NOMO-1 treated with DMSO at 0.1 percent for 48 hours (cell line): Measurements from ENCODE around the gene PLD5.
A peak's percentile ranks its signal among the peaks of the same experiment; 100 is the strongest.
"Not testable (repeated sequence)": the region's sequence is repeated elsewhere in the genome, so short reads cannot be mapped to it uniquely, and the experiment has no call there.

Experiments
- DNase-seq: peaks from one replicate; lab custom pipeline; 2025; ENCODE audit not compliant: unreplicated experiment; lab: John Stamatoyannopoulos, UW

Gene PLD5

DNA sequence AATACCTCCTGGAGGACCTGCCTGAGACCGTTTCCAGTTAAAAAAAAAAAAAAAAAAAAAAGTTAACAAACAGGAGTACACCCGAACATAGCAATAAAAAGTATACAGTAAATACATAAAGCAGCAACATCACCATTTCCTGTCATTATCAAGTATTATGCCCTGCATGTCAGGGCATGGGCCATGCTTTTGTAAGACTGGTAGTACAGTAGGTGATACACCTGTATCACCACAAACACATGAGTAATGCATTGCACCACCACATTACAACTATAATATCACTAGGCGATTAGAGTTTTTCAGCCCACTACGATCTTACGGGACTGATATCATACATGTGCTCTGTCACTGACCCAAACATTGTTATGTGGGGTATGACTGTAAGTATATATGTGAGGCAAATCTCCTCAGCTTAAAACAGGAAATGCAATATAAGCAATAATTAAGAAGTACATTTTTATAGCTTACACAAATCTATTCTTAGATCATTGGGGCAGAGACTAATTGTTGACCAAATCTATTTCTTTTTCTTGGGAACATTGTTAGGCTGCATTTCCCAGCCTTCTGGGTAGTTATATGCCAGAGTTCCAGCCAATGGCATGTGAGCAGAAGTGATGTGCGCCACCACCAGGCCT is 98.1 kb downstream of the PLD5 start:
- DNase-seq: no peak

GRCh38 chr1:242425232-242425631 is 99.3 kb downstream of the PLD5 start:
- DNase-seq: peak; percentile 4

DNA sequence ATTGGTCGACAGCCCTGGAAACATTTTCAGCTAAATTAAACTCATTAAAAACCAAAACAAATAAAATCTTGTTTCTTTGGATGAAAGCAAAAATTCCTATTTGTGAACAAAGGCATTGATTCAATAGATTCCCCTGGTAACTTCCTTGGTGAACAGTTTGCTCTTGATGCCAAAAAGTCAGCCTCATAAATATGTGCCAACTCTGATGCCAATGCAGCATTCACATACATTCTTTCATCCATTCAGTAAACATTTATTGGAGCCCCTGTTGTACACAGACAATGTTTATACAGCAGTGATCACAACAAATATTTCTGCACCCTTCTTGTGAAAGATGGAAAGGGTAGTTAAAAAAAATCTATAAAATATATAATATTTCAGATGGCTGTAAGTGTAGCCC is 107.8 kb downstream of the PLD5 start:
- DNase-seq: no peak

DNA sequence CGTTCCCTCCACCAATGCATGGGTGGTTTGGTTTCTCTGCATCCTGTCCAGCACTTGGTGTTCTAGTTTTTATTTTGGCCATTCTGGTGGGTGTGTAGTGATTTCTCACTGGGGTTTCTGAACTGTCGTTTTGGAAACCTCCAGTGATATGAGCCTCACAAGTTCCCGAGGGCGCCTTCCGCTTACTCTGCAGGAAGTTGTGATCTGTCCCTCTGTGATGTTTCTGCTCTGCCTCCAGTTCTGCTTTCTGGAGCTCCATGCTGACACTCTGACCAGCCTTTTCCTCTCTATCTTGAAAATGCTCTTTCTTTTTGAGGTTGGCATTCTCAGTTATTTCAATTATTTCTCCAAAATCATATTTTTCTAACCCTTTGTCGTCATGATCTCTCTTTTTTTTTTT is 111.6 kb downstream of the PLD5 start:
- peak; percentile 69 for DNase-seq

DNA sequence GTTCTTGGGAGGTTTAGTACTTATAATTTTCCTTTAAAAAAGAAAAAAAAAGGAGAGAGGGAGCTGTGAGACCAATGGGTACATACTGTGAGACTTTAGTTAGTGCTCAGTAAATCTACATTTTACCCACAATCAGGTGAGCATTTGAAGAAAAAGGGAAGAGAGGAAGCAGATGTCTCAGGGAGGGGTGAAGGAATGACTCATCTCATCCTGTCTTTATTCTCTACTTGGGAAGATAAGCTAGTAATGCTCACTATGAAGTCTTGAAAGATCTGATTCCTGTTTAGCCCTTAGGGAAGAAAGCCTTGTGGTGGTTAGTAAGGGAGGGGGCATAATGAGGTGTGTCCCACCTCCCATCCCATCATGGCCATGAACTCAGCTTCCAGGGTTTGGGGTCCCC is 112.6 kb downstream of the PLD5 start:
- DNase-seq: no peak

DNA sequence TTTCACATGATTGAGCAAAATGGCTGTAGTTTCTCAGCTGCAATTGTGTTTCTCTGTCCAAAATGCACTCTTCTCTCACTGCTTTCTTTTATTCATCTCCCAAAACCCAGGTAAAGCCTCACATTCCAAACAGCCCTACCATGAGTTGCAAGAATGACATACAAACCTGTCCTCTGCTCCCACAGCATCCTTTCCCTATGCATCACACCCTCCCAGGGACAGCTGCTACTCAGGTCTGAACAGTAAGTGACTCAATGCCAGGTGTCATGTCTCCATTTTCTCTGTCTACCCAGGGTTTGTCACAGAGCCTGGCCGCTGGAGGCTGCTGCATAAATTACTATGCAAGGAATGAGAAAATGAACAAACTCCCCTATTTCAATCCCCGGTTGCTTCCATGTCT is 118.5 kb downstream of the PLD5 start:
- DNase-seq: no peak

- no peak for DNase-seq
These were observed 120.2 kb downstream of the PLD5 start for GRCh38 chr1:242404296-242404695.

DNA sequence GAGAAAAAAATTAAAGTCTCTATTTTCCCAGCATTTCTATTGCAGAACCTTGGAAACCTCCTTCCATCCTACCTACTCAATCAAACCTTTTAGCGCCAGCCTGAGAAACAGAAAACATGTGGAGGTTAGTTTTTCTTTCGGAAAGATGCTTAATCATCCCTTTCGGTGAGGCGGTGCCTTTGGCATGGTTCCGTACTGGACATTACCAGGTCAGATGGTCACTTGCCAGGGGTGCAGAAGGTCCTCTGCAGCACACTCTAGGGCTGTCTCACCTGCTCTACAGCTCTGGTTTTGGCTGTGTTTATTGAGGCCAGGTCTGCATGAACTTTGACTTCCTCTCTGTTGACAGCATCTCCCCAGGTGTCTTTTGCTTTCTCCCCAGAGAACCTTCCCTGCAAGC is 121.5 kb downstream of the PLD5 start:
- DNase-seq: no peak

DNA sequence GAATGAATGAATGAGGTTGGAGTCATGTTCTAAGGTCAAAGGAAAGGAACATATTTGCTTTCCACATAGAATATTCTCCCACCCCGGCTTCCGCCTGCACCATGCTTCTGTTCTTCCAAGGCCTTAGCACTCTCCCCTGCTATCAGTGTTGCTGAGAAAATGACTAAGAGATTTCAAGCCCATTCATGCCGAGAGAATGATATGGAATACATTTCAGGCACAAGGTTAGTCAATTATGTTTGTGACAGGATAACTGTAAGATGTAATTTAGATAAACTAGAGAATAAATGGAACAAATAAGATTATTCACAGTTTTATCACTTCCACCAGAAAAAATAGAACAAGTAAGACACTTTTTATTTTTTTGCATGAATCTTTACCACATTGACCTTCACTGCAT is 122.6 kb downstream of the PLD5 start:
- no peak for DNase-seq

GRCh38 chr1:242398351-242398750 is 126.1 kb downstream of the PLD5 start:
- DNase-seq: no peak

- DNase-seq: no peak
These were observed 132.6 kb downstream of the PLD5 start for GRCh38 chr1:242391896-242392295.

DNA sequence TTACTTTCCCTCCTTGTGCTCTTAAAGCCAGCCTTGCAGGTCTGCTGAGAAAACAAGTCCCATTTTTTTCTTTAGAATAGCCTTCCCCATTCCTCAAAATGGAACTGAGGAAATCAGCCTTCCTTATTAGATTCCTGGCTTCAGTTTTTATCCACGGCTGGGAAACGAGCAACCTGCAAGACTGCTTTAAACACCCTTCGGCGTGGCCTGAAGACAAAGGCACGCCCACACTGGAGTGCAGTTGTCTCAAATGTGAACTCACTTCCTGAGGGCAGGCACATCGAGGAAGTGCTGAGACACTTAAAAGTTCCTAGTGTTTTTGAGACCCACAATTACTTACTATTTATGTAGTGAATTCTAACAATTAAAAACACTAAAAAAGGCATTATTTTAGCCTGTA is 148.4 kb downstream of the PLD5 start:
- not testable (repeated sequence) for DNase-seq

DNA sequence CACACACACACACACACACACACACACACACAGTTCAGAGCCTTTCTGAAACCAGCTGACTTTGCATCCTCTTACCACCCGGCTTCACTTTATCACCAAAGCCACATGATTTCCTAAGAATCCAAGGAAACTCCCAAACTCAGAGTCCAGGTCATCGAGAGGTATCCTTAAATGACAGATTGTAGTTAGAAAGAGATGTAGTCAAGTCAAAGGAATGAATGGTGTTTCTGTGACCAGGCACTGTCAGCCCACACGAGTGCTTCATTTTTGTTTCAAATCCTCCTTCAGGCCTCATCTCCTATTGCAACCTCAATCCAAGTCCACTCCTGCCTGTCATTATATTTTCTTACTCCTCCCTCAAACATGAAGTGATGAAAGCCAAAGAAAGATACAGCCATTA is 174.1 kb downstream of the PLD5 start:
- DNase-seq: not testable (repeated sequence)

GRCh38 chr1:242349636-242350035 is 174.9 kb downstream of the PLD5 start:
- no peak for DNase-seq

DNA sequence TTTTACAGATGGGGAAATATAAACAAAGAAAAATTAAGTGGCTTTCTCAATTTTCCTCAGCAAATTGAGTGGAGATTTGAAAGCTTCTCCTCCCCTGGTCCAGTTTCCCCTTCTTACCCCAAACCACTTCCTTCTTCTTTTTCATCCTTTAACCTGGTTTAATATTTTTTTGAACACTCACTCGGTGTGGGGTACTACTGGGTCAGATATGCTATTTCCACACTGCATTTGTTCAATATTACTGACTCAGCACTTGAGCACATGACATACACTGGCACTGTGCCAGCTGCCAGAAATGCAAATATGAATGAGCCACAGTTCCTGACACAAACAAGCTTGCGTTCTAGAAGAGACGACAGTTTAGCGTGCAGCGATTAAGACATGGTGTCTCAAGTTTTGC is 193.6 kb downstream of the PLD5 start:
- peak; percentile 40 for DNase-seq

DNA sequence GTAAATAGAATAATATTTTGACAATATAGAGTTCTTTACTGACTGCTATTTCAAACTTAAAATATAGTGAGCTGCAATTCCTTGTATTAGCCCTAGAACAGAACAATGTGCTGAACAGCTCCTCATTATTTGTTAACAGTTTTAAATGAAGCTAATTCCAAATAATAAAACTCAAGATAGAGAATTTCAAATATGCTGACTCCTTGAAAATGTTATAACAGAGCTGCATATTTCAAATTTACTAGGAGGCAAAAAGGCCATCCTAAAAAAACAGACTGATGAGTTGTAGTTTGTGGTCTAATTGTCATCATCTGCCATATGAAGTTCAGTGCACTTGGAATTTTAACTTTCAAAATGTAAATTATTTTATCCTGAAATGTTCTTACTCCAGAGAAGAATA is 197.1 kb downstream of the PLD5 start:
- DNase-seq: not testable (repeated sequence)

DNA sequence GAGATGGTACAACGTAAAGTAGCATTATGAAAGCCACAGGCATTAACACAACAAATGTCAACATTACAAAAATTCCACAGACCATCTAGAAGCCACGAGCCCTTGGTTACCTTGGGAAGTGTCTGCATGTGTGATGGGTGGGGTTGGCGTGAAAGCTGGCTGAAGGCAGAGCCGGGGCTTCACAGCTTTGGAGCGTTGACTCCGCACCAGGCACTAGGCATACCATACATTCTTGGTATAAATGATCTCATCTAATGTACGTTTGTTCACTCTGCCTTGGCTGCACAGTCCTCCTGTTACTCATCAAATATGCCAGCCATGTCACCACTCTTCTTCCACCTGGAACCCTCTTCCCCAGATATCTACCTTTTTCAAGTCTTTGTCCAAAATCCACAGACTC is 202.5 kb downstream of the PLD5 start:
- not testable (repeated sequence) for DNase-seq

- DNase-seq: no peak
These were observed 206.4 kb downstream of the PLD5 start for GRCh38 chr1:242318140-242318539.

- not testable (repeated sequence) for DNase-seq
These were observed 209.6 kb downstream of the PLD5 start for GRCh38 chr1:242314865-242315264.

GRCh38 chr1:242314085-242314649 is 210.3 kb downstream of the PLD5 start:
- not testable (repeated sequence) for DNase-seq

- not testable (repeated sequence) for DNase-seq
These were observed 215.8 kb downstream of the PLD5 start for GRCh38 chr1:242308681-242309080.

- DNase-seq: not testable (repeated sequence)
These were observed 230.7 kb downstream of the PLD5 start for GRCh38 chr1:242293781-242294180.

- not testable (repeated sequence) for DNase-seq
These were observed 236.4 kb downstream of the PLD5 start for GRCh38 chr1:242288067-242288466.
